GM23248 (cell line): ENCODE measurements around the gene POLL.

Experiments used
- EZH2 ChIP-seq: fragments of 200-600 bp; sonication (generic); IDR thresholded peaks from 2 replicates; pipeline ENCODE4 v1.6.1; 2018; ENCODE audit warnings: antibody characterized with exemption, mild to moderate bottlenecking; ENCODE audit not compliant: insufficient read depth, poor library complexity, severe bottlenecking
- EZH2phosphoT487 ChIP-seq: fragments of 200-600 bp; sonication (generic); IDR thresholded peaks from 2 replicates; pipeline ENCODE4 v1.6.1; 2018; ENCODE audit warnings: antibody characterized with exemption, moderate library complexity, mild to moderate bottlenecking, low read depth; ENCODE audit not compliant: insufficient read depth

DNA sequence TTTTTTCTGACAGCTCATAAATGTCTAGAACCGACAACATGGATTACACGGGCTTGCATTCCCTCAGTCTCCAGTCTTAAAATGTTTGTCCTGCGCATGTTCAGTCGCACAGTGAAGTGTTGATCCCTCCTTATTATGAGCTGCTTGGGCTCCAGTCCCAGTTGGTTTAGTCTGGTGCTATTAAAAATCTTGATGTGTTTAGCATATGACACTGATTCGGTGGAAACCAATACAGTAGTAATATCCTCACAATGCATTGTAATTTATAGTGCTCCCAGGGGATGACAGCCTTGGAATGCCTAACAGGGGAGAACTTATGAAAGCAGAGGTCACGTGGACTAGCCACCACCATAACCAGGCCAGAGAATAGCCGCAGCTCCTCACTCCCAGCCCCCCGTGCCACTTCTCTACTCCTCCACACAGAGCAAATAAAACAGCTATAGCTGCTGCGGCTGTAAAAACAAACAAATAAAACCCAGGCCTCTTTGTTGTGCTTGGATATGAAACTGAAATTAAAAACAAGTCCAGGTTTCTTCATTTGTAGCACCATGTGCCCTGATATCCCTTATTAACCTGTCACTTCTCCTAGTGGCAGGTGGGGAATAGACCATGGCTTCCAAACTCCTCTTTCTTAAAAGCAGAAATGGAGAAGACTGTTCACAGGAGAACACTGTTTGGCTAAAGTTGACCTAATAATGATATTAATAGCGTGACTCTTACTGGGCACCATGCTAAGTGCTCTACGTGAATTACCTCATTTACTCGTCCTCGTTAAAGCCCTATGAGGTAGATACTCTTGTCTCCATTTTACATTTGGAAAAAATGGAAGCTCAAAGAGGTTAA is 7.8 kb upstream of the POLL start:
- TF ChIP-seq EZH2phosphoT487 (no peak), EZH2 (no peak)
